Lower leg skin (tissue), 4 donors: ENCODE data around the gene TRMT1. TPM values are rescaled to one million over a fixed set of nuclear protein-coding genes. Genes with fewer than 3 reads are reported as not detected.
A peak's percentile ranks its signal among the peaks of the same experiment; 100 is the strongest.

Source experiments
- DNase-seq, 2 donors: peaks; one replicate each; pipeline ENCODE4 v3.0.0-alpha.2; 2019; ENCODE audit warnings: low spot score in 2 of 2
- H3K4me3 ChIP-seq: fragments of 200-600 bp; sonication (generic); 2 replicates; pipeline ENCODE4 v1.5.1; 2017; ENCODE audit warnings: mild to moderate bottlenecking, low read depth; ENCODE audit not compliant: poor library complexity, severe bottlenecking
- POLR2A ChIP-seq, 2 donors: fragments of 450-650 bp; IDR thresholded peaks; one replicate each; pipeline ENCODE4 v1.6.1; 2016 to 2017; ENCODE audit warnings: antibody characterized with exemption in 2 of 2, mild to moderate bottlenecking in 1 of 2, moderate library complexity in 1 of 2
- WGBS, 2 donors: methylation state at CpG; one replicate each; pipeline ENCODE4 v1.1.5; 2018; 5-methylcytosine and 5-hydroxymethylcytosine counted together
- intact Hi-C: fragments of 100-400 bp; cut with DNase I; formaldehyde crosslinking; loops from one replicate; pipeline ENCODE4 v1.15.0; 2023; ENCODE audit warnings: low total_unique reads
- total RNA-seq, 4 donors: library from RNA; depleted of rRNA; stranded (reverse); fragments of >200 nt; gene quantifications; one replicate each; pipeline ENCODE4 v1.1.0, GENCODE V29; 2016
- TF ChIP-seq, protein P1 (sequence below), 3 donors: fragments of 450-650 bp; IDR thresholded peaks; one replicate each; pipeline ENCODE4 v1.5.1; 2016; ENCODE audit warnings: antibody characterized with exemption in 3 of 3, mild to moderate bottlenecking in 3 of 3, moderate library complexity in 2 of 3

TRMT1 gene
- total RNA-seq, 4 donors from 2014 or later, result 17.7 to 60.4 (median 32.7) TPM

- 1% methylated on average over 19 to 39 of the region's 40 CpGs for WGBS, 2 donors
- DNase-seq, result peak; percentile 78 to 97
Observed at GRCh38 chr19:13060964-13061927, 55.3 kb downstream of the TRMT1 start.

DNA sequence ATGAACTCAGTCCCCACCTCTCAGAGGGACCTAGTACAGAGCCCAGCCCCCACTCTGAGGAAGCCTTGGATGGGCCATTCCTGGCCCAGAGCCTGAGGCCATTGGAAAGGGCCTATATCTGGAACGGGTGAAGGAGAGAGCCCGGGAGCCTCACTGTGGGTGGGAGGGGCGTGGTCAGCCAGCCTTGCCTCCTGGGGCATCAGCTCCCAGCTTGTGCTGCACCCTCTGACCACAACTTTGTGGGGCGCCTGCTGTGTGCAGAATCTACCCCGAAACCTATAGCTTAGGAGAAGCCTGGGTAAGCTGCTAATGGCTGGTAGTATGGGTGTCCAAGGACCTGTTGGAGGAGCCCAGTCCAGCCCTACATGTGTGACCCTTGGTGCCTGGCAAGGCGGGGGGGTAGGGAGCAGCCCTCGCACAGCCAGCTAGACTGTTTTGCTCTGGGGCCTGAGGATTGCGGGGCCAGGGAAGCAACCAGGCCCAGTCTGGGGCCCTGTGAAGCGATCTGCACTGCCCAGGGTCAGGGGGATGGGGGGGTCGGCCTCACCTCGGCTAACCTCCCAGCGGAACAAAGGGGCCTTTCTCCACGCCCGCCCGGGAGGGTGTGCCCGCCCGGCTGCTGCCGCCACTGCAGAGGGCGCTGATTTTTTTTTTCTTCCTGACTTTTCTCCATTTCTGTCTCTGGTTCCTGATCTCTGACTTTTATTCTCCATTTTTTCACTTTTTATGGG is 56.1 kb downstream of the TRMT1 start:
- H3K4me3 ChIP-seq, result no peak overlapping the region
- DNase-seq, result no peak
- intact Hi-C loops, result loop anchor here (5.0 to 10.0 kb wide), 2 partner anchors 76 to 1843 kb away; no protein-coding TSS in a partner anchor
- 15 to 21% methylated on average over 17 to 19 of the region's 19 CpGs for WGBS, 2 donors
- TF ChIP-seq, protein P1, sequence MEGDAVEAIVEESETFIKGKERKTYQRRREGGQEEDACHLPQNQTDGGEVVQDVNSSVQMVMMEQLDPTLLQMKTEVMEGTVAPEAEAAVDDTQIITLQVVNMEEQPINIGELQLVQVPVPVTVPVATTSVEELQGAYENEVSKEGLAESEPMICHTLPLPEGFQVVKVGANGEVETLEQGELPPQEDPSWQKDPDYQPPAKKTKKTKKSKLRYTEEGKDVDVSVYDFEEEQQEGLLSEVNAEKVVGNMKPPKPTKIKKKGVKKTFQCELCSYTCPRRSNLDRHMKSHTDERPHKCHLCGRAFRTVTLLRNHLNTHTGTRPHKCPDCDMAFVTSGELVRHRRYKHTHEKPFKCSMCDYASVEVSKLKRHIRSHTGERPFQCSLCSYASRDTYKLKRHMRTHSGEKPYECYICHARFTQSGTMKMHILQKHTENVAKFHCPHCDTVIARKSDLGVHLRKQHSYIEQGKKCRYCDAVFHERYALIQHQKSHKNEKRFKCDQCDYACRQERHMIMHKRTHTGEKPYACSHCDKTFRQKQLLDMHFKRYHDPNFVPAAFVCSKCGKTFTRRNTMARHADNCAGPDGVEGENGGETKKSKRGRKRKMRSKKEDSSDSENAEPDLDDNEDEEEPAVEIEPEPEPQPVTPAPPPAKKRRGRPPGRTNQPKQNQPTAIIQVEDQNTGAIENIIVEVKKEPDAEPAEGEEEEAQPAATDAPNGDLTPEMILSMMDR (IDR thresholded peaks at IDR 0.05), result no peak
- TF ChIP-seq POLR2A (IDR thresholded peaks at IDR 0.05), result no peak

More at GRCh38 chr19:13060964-13061927, 55.3 kb downstream of the TRMT1 start:
- TF ChIP-seq POLR2A (IDR thresholded peaks at IDR 0.05), result no peak
- TF ChIP-seq, protein P1 (IDR thresholded peaks at IDR 0.05), result peak in 2 of 3 donors; percentile 46 to 86
- intact Hi-C loops, result loop anchor here (5.0 to 10.0 kb wide), 2 partner anchors 76 to 1844 kb away; no protein-coding TSS in a partner anchor
- no peak overlapping the region for H3K4me3 ChIP-seq

DNA sequence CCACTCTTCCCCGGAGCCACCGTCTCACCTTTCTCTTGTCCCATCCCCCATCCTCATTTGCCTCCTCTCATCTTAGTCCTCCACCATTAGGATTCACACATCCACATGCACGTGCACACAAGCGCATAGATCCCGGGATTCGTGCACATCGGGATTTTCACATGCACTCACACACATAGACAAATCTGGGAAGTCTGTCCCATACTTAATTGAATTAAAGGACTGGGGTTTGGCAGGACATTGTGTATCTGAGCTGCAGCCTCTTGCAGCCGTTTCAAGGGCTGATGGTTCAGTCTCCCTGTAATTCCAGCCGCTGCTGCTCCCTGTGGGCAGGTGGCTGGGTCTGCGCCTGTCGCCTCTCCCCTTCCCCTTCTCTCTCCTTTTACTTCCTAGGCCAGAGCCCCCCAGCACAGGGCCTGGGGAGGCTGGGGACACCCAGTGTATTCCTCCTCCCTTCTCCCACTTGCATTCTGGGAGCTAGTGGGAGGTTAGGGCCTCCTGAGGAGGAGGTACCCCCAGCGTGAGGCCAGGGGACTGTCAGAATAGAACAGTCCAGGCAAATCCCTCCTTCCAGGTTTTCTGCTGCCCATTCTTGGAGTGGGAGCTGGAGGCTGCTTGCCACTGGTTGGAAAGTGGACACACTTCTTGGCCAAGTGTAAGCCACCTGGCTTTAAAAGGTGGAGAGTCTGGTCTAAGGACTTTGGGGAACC is 57.4 kb downstream of the TRMT1 start:
- H3K4me3 ChIP-seq, result no peak overlapping the region
- intact Hi-C loops, result no loop called here
- TF ChIP-seq, protein P1 (IDR thresholded peaks at IDR 0.05), result no peak
- TF ChIP-seq POLR2A (IDR thresholded peaks at IDR 0.05), result no peak
- WGBS, 2 donors, result 40% methylated on average over 11 to 12 of the region's 12 CpGs
- DNase-seq, result no peak

DNA sequence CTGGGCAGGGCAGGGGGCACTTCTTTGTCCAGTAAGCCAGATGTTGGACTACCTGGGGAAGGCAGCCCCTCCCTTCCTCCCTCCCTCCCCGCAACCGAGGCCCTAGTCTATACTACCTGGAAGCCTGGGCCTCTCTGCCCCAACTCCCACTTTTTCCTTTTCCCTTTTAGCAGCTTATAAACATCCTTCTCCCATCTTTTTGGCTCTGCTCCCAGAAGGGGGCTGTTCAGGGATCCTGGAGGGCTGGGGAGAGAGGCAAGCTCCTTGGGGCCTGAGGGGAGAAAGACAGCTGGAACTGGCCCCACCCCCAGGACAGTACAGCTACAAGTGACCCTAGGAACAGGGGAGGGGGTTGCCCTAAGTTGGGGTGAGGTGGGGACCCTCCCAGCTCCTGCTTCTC is 58.8 kb downstream of the TRMT1 start:
- no peak for TF ChIP-seq POLR2A (IDR thresholded peaks at IDR 0.05)
- TF ChIP-seq, protein P1 (IDR thresholded peaks at IDR 0.05), result no peak
- intact Hi-C loops, result no loop called here
- WGBS, 2 donors, result 43 to 51% methylated on average over 2 of the region's 2 CpGs
- H3K4me3 ChIP-seq, result no peak overlapping the region
- no peak for DNase-seq

DNA sequence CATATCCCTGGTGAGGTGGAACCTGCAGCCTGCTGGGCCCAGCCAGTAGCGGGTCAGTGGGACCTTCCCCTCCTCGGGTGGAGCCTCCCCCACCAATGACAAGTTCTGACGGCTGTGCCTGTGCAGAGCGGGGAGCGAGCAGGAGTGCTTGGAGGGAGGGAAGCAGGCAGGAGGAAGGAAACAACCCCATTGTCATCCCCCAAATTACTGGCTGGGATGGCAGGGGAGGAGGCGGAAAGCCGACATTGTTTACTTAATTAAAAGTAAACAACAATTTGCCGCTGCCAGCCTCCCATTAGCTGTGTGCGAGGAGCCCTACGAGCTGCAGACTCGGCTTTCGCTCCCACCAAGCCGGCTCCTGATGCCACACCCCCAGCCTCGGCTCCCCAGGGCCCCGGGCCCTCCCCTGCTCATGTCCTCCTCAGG is 59.4 kb downstream of the TRMT1 start:
- 21 to 24% methylated on average over 15 of the region's 15 CpGs for WGBS, 2 donors
- TF ChIP-seq, protein P1 (IDR thresholded peaks at IDR 0.05), result no peak
- no peak for TF ChIP-seq POLR2A (IDR thresholded peaks at IDR 0.05)
- DNase-seq, result no peak
- no peak overlapping the region for H3K4me3 ChIP-seq
- intact Hi-C loops, result no loop called here
